ENCODE measurements around the gene FNBP1.

DNA sequence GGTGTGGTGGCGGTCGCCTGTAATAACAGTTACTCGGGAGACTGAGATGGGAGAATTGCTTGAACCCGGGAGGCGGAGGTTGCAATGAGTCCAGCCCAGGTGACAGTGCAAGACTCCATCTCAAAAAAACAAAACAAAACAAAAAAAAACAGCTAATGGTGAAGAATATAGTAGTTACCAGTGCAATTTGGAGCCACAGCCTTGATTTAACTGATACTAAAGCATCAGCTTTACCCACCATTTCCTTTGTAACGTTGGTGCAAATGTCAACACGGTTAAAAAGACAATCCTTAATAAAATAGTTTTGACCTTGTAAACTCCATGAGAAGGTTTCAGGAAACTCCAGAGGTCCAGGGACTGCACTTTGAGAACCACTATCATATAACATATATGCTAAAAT is 41.8 kb downstream of the FNBP1 start:
- TF ChIP-seq EZH2 (IDR thresholded peaks at IDR 0.05; ENCODE audit: insufficient read depth, low read length) = no peak
- TF ChIP-seq CTCF (IDR thresholded peaks at IDR 0.05; ENCODE audit: insufficient read depth, low read depth, low read length) = no peak
